Mesendoderm (in vitro differentiated cells): ENCODE data around the gene KLHL29.

Experiments used
- DNase-seq: peaks from one replicate; pipeline ENCODE4 v3.0.0; 2013
- H2AK5ac ChIP-seq: 2 replicates; pipeline ENCODE4 v1.6.1; 2013; ENCODE audit warnings: low read length, inconsistent platforms
- H2BK120ac ChIP-seq: 2 replicates; pipeline ENCODE4 v1.6.1; 2013; ENCODE audit warnings: low read depth, mild to moderate bottlenecking, low read length, moderate library complexity, mixed read lengths
- H2BK15ac ChIP-seq: replicated peaks from 2 replicates; pipeline ENCODE4 v1.6.1; 2013; ENCODE audit warnings: low read depth, mild to moderate bottlenecking, moderate library complexity
- H2BK5ac ChIP-seq: 2 replicates; pipeline ENCODE4 v1.6.1; 2013; ENCODE audit warnings: low read length, inconsistent platforms
- H3K18ac ChIP-seq: 2 replicates; pipeline ENCODE4 v1.6.1; 2013; ENCODE audit warnings: mild to moderate bottlenecking, low read length, mixed read lengths
- H3K23ac ChIP-seq: one replicate; pipeline ENCODE4 v1.6.1; 2013; ENCODE audit warnings: low read length
- H3K27ac ChIP-seq: 2 replicates; pipeline ENCODE4 v1.5.1; 2013; ENCODE audit warnings: low read depth, mild to moderate bottlenecking, inconsistent platforms, low read length, moderate library complexity
- H3K27me3 ChIP-seq: 2 replicates; pipeline ENCODE4 v1.6.1; 2013; ENCODE audit warnings: low read length, control low read depth, mild to moderate bottlenecking, inconsistent platforms; ENCODE audit not compliant: insufficient read depth, poor library complexity
- H3K36me3 ChIP-seq: 2 replicates; pipeline ENCODE4 v1.6.1; 2013; ENCODE audit warnings: low read length, inconsistent platforms; ENCODE audit not compliant: control insufficient read depth, insufficient read depth
- H3K4ac ChIP-seq: one replicate; pipeline ENCODE4 v1.6.1; 2013; ENCODE audit warnings: low read depth, mild to moderate bottlenecking, low read length, moderate library complexity
- H3K4me1 ChIP-seq: 2 replicates; pipeline ENCODE4 v1.6.1; 2013; ENCODE audit warnings: low read depth, low read length, inconsistent platforms; ENCODE audit not compliant: control insufficient read depth
- H3K4me2 ChIP-seq: 2 replicates; pipeline ENCODE4 v1.6.1; 2013; ENCODE audit warnings: low read length
- H3K4me3 ChIP-seq: 2 replicates; pipeline ENCODE4 v1.5.1; 2013; ENCODE audit warnings: mild to moderate bottlenecking, low read length
- H3K56ac ChIP-seq: one replicate; pipeline ENCODE4 v1.6.1; 2013; ENCODE audit warnings: low read length
- H3K79me1 ChIP-seq: 2 replicates; pipeline ENCODE4 v1.6.1; 2013; ENCODE audit warnings: low read length, inconsistent platforms
- H3K79me2 ChIP-seq: 2 replicates; pipeline ENCODE4 v1.6.1; 2013; ENCODE audit warnings: mild to moderate bottlenecking, low read length; ENCODE audit not compliant: control insufficient read depth, insufficient read depth
- H3K9ac ChIP-seq: 2 replicates; pipeline ENCODE4 v1.6.1; 2013; ENCODE audit warnings: low read length, inconsistent platforms
- H4K5ac ChIP-seq: one replicate; pipeline ENCODE4 v1.6.1; 2013; ENCODE audit warnings: low read length
- H4K8ac ChIP-seq: one replicate; pipeline ENCODE4 v1.6.1; 2013; ENCODE audit warnings: low read depth, mild to moderate bottlenecking, control low read depth, low read length, moderate library complexity
- WGBS: extraction: QIAGEN DNeasy Blood & Tissue Kit; methylation state at CpG from one replicate; pipeline ENCODE4 v1.1.7; 2013; ENCODE audit warnings: low lambda C conversion rate, missing lambda C conversion rate; ENCODE audit not compliant: insufficient coverage; ENCODE audit errors: extremely low coverage; 5-methylcytosine and 5-hydroxymethylcytosine counted together

Gene KLHL29

GRCh38 chr2:23468474-23469141, 83.6 kb downstream of the KLHL29 start:
- Histone ChIP-seq H2BK15ac (no peak overlapping the region), H3K4me3 (no peak overlapping the region), H2BK120ac (no peak overlapping the region), H3K27me3 (no peaks in the 10 kb centered on the region), H2BK5ac (no peak overlapping the region), H3K36me3 (no peaks in the 10 kb centered on the region), H3K4ac (no peak overlapping the region), H4K8ac (no peak overlapping the region), H3K56ac (no peak overlapping the region), H3K4me1 (no peaks in the 10 kb centered on the region), H2AK5ac (no peak overlapping the region), H3K4me2 (no peak overlapping the region), H3K9ac (no peak overlapping the region), H3K27ac (no peak overlapping the region), H3K79me2 (no peaks in the 10 kb centered on the region), H3K23ac (no peak overlapping the region), H4K5ac (no peak overlapping the region), H3K79me1 (no peaks in the 10 kb centered on the region), H3K18ac (no peak overlapping the region)
- no CpG with 5 or more reads among the region's 15 CpGs for WGBS
- DNase-seq: no peak

GRCh38 chr2:23469142-23469540, 84.2 kb downstream of the KLHL29 start:
- H3K27ac ChIP-seq: no peak overlapping the region
- no peak overlapping the region for H3K18ac ChIP-seq
- no peak overlapping the region for H4K5ac ChIP-seq
- H2AK5ac ChIP-seq: no peak overlapping the region
- no peak overlapping the region for H3K4me2 ChIP-seq
- H3K23ac ChIP-seq: no peak overlapping the region
- no CpG with 5 or more reads among the region's 10 CpGs for WGBS
- H3K4me1 ChIP-seq: no peaks in the 10 kb centered on the region
- no peaks in the 10 kb centered on the region for H3K36me3 ChIP-seq
- no peaks in the 10 kb centered on the region for H3K27me3 ChIP-seq
- no peak overlapping the region for H3K9ac ChIP-seq
- H2BK120ac ChIP-seq: no peak overlapping the region
- no peak overlapping the region for H3K4me3 ChIP-seq
- no peak overlapping the region for H2BK5ac ChIP-seq
- H3K79me1 ChIP-seq: no peaks in the 10 kb centered on the region
- no peaks in the 10 kb centered on the region for H3K79me2 ChIP-seq
- no peak overlapping the region for H3K56ac ChIP-seq
- H2BK15ac ChIP-seq: no peak overlapping the region
- H4K8ac ChIP-seq: no peak overlapping the region
- H3K4ac ChIP-seq: no peak overlapping the region
- DNase-seq: no peak

DNA sequence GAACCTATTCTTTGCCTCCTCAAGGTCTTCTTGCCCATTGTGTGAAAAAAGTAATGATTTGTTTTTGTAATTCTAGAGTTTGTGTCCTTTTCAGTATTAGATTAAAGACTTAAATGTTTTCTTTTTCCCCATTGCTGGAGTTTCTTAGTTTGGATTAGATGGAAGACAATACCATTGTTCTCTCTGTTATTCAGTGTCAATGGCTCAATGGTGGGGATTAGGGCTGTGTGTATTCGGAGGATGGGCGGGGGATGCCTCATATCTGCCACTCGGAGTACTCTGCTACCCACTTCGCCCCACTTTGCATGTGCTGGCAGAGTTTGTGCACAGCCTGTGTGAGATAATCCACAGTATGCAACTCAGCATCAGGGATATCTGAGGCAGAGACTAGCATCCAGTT, 90.1 kb downstream of the KLHL29 start:
- H3K56ac ChIP-seq: no peak overlapping the region
- no peak overlapping the region for H4K5ac ChIP-seq
- no peak overlapping the region for H3K27ac ChIP-seq
- H2BK15ac ChIP-seq: no peak overlapping the region
- H3K4me3 ChIP-seq: no peak overlapping the region
- WGBS: no CpG with 5 or more reads among the region's 4 CpGs
- no peaks in the 10 kb centered on the region for H3K79me1 ChIP-seq
- H3K23ac ChIP-seq: no peak overlapping the region
- H3K4ac ChIP-seq: no peak overlapping the region
- no peaks in the 10 kb centered on the region for H3K27me3 ChIP-seq
- no peak overlapping the region for H2BK120ac ChIP-seq
- H2BK5ac ChIP-seq: no peak overlapping the region
- no peak overlapping the region for H3K9ac ChIP-seq
- H4K8ac ChIP-seq: no peak overlapping the region
- no peak overlapping the region for H2AK5ac ChIP-seq
- H3K4me1 ChIP-seq: peaks cover 19% of the 10 kb centered on the region
- no peaks in the 10 kb centered on the region for H3K79me2 ChIP-seq
- no peak overlapping the region for H3K18ac ChIP-seq
- DNase-seq: peak; percentile 85
- no peaks in the 10 kb centered on the region for H3K36me3 ChIP-seq
- H3K4me2 ChIP-seq: no peak overlapping the region

DNA sequence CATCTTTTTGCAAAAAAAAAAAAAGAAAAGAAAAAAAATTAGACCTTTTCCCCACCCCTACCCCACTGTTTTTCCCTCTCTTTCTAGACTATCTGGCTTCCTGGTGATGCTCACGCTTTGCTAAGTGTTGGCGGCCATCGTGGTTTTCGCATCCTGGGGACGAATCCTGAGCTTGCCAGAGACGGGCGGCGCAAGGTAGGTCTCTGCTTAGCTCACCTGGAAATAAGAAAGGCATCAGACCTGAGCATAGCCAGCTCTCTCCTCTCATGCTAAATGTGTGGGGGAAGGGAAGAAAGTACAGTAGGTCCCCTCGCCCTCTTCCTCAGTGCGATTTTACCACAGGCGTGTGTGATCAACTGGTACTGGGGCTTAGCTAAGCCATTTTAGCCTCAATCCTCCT, 90.5 kb downstream of the KLHL29 start:
- Histone ChIP-seq H3K27ac (no peak overlapping the region), H3K36me3 (no peaks in the 10 kb centered on the region), H2BK5ac (no peak overlapping the region), H3K4ac (peak overlapping the region; percentile 5), H3K18ac (no peak overlapping the region), H3K79me1 (no peaks in the 10 kb centered on the region), H3K79me2 (no peaks in the 10 kb centered on the region), H3K56ac (peak overlapping the region; percentile 40), H3K23ac (no peak overlapping the region), H3K4me2 (no peak overlapping the region), H3K4me1 (peaks cover 19% of the 10 kb centered on the region), H3K27me3 (no peaks in the 10 kb centered on the region), H2BK120ac (no peak overlapping the region), H4K5ac (no peak overlapping the region), H3K9ac (no peak overlapping the region), H2AK5ac (no peak overlapping the region), H4K8ac (no peak overlapping the region), H3K4me3 (no peak overlapping the region), H2BK15ac (no peak overlapping the region)
- DNase-seq: peak; percentile 48
- WGBS: no CpG with 5 or more reads among the region's 11 CpGs

GRCh38 chr2:23476786-23477185, 91.8 kb downstream of the KLHL29 start:
- peak; percentile 53 for DNase-seq
- no peak overlapping the region for H3K18ac ChIP-seq
- no peak overlapping the region for H4K8ac ChIP-seq

GRCh38 chr2:23477392-23477791, 92.4 kb downstream of the KLHL29 start:
- Histone ChIP-seq H3K18ac (no peak overlapping the region), H3K23ac (no peak overlapping the region), H2BK120ac (no peak overlapping the region), H3K4me2 (no peak overlapping the region), H3K79me2 (no peaks in the 10 kb centered on the region), H4K5ac (no peak overlapping the region), H3K4me1 (peaks cover 28% of the 10 kb centered on the region), H3K27ac (no peak overlapping the region), H3K79me1 (no peaks in the 10 kb centered on the region), H2BK15ac (no peak overlapping the region), H2AK5ac (no peak overlapping the region), H2BK5ac (no peak overlapping the region), H4K8ac (no peak overlapping the region), H3K4me3 (no peak overlapping the region), H3K9ac (no peak overlapping the region), H3K4ac (no peak overlapping the region), H3K27me3 (no peaks in the 10 kb centered on the region), H3K56ac (no peak overlapping the region), H3K36me3 (no peaks in the 10 kb centered on the region)
- no peak for DNase-seq
- WGBS: no CpG with 5 or more reads among the region's 11 CpGs

More at GRCh38 chr2:23476786-23477185, 91.8 kb downstream of the KLHL29 start:
- Histone ChIP-seq H2BK5ac (peak overlapping the region; percentile 30), H3K56ac (peak overlapping the region; percentile 62), H3K4me2 (no peak overlapping the region), H2BK15ac (no peak overlapping the region), H3K4me1 (peaks cover 28% of the 10 kb centered on the region), H3K4me3 (no peak overlapping the region), H3K36me3 (no peaks in the 10 kb centered on the region), H3K27me3 (no peaks in the 10 kb centered on the region), H3K4ac (no peak overlapping the region), H3K27ac (no peak overlapping the region), H2BK120ac (no peak overlapping the region), H3K9ac (peak overlapping the region; percentile 43), H3K79me1 (no peaks in the 10 kb centered on the region), H4K5ac (no peak overlapping the region), H3K79me2 (no peaks in the 10 kb centered on the region), H3K23ac (peak overlapping the region; percentile 35), H2AK5ac (peak overlapping the region; percentile 51)
- no CpG with 5 or more reads among the region's 7 CpGs for WGBS
